Keratinocyte (primary cell): ENCODE data around the gene SYNJ2. TPM values are rescaled to one million over a fixed set of nuclear protein-coding genes. Genes with fewer than 3 reads are reported as not detected.

Source experiments
- DNase-seq: peaks from one replicate; pipeline ENCODE4 v3.0.0-alpha.2; 2011; ENCODE audit warnings: low read depth, missing footprints, low spot score
- FAIRE-seq: peaks from 2 replicates; lab custom pipeline; 2011; peaks lifted over from hg19 to GRCh38; lab: Jason Lieb, UNC
- H2AFZ ChIP-seq: 2 replicates; pipeline ENCODE4 v1.6.0; 2012; ENCODE audit warnings: low read length, control low read depth, inconsistent platforms; ENCODE audit not compliant: control insufficient read depth
- H3K27ac ChIP-seq: 2 replicates; pipeline ENCODE4 v1.5.1; 2011; ENCODE audit warnings: low read length; ENCODE audit not compliant: control insufficient read depth, insufficient read depth
- H3K27me3 ChIP-seq: 3 replicates; pipeline ENCODE4 v1.6.0; 2011; ENCODE audit warnings: low read length; ENCODE audit not compliant: control insufficient read depth, insufficient read depth; ENCODE audit errors: extremely low read depth
- H3K36me3 ChIP-seq, 2 experiments: 2 replicates in 1 of 2; 3 replicates in 1 of 2; pipeline ENCODE4 v1.5.1; 2011; ENCODE audit warnings: low read length in 2 of 2, mild to moderate bottlenecking in 1 of 2; ENCODE audit not compliant: control insufficient read depth in 2 of 2, insufficient read depth in 2 of 2; ENCODE audit errors: extremely low read depth in 1 of 2
- H3K4me1 ChIP-seq: 3 replicates; pipeline ENCODE4 v1.5.1; 2011; ENCODE audit warnings: low read length; ENCODE audit not compliant: control insufficient read depth, insufficient read depth; ENCODE audit errors: extremely low read depth
- H3K4me2 ChIP-seq: 3 replicates; pipeline ENCODE4 v1.6.0; 2011; ENCODE audit warnings: low read depth, low read length; ENCODE audit not compliant: control insufficient read depth, insufficient read depth; ENCODE audit errors: extremely low read depth
- H3K4me3 ChIP-seq, 3 experiments: fragments of 200-600 bp in 1 of 3; sonication (generic) in 1 of 3; 2 replicates in 2 of 3; 3 replicates in 1 of 3; pipeline ENCODE4 v1.5.1; 2011 to 2016; ENCODE audit warnings: low read length in 3 of 3, mild to moderate bottlenecking in 3 of 3, control low read depth in 2 of 3, inconsistent platforms in 1 of 3, low read depth in 1 of 3, mixed read lengths in 1 of 3, mixed run types in 1 of 3, moderate library complexity in 1 of 3; ENCODE audit not compliant: control insufficient read depth in 2 of 3, insufficient read depth in 2 of 3; ENCODE audit errors: extremely low read depth in 1 of 3
- H3K79me2 ChIP-seq: 2 replicates; pipeline ENCODE4 v1.6.0; 2012; ENCODE audit warnings: low read length; ENCODE audit not compliant: control insufficient read depth, insufficient read depth
- H3K9ac ChIP-seq: 3 replicates; pipeline ENCODE4 v1.6.0; 2011; ENCODE audit warnings: low read length; ENCODE audit not compliant: control insufficient read depth, insufficient read depth; ENCODE audit errors: extremely low read depth
- H3K9me1 ChIP-seq: 3 replicates; pipeline ENCODE4 v1.6.0; 2011; ENCODE audit warnings: low read length; ENCODE audit not compliant: control insufficient read depth, insufficient read depth; ENCODE audit errors: extremely low read depth
- H3K9me3 ChIP-seq: 2 replicates; pipeline ENCODE4 v1.5.1; 2012; ENCODE audit warnings: low read depth, low read length; ENCODE audit not compliant: control insufficient read depth
- H4K20me1 ChIP-seq: 3 replicates; pipeline ENCODE4 v1.6.0; 2011; ENCODE audit warnings: low read length; ENCODE audit not compliant: control insufficient read depth, insufficient read depth; ENCODE audit errors: extremely low read depth
- EZH2 ChIP-seq: IDR thresholded peaks from one replicate; pipeline ENCODE4 v1.6.1; 2012; ENCODE audit warnings: inconsistent platforms, mild to moderate bottlenecking, low read length, moderate library complexity
- dilution Hi-C: fragments of 300-500 bp; cut with MboI; formaldehyde crosslinking; loops from one replicate; pipeline ENCODE4 v1.7.0; 2020; ENCODE audit warnings: low sequenced_read_pairs; ENCODE audit not compliant: extremely low pct_ligation_motif_present
- polyA plus RNA-seq, 5 experiments: library from polyadenylated mRNA; depleted of rRNA in 3 of 5; stranded (reverse) in 3 of 5; stranded (forward) in 1 of 5; unstranded in 1 of 5; fragments of >200 nt; gene quantifications; 1 replicate in 1 of 5; 2 replicates in 3 of 5; 3 replicates in 1 of 5; pipeline versions ENCODE4 v1.2.1 to v1.2.3, GENCODE V29; 2011 to 2012; ENCODE audit warnings: missing spikeins in 2 of 5, low read depth in 1 of 5, low replicate concordance in 1 of 5
- TF ChIP-seq, protein P1 (sequence below), 3 experiments: IDR thresholded peaks in 1 of 3; conservative IDR thresholded peaks in 1 of 3; optimal IDR thresholded peaks in 1 of 3; 2 replicates in 2 of 3; 3 replicates in 1 of 3; pipeline versions ENCODE3 to v1.5.1; 2011; ENCODE audit warnings: low read length in 3 of 3, mild to moderate bottlenecking in 3 of 3, moderate library complexity in 2 of 3, control low read depth in 1 of 3, inconsistent platforms in 1 of 3; ENCODE audit not compliant: insufficient read depth in 2 of 3; ENCODE audit errors: extremely low read depth in 1 of 3

The SYNJ2 gene
- polyA plus RNA-seq, 1 donor (not counting 4 experiments of a cell fraction or from before 2014, with no cell fraction given) = 8.6 TPM

GRCh38 chr6:158073776-158074175, 92.1 kb downstream of the SYNJ2 start:
- DNase-seq = no peak
- TF ChIP-seq, protein P1, sequence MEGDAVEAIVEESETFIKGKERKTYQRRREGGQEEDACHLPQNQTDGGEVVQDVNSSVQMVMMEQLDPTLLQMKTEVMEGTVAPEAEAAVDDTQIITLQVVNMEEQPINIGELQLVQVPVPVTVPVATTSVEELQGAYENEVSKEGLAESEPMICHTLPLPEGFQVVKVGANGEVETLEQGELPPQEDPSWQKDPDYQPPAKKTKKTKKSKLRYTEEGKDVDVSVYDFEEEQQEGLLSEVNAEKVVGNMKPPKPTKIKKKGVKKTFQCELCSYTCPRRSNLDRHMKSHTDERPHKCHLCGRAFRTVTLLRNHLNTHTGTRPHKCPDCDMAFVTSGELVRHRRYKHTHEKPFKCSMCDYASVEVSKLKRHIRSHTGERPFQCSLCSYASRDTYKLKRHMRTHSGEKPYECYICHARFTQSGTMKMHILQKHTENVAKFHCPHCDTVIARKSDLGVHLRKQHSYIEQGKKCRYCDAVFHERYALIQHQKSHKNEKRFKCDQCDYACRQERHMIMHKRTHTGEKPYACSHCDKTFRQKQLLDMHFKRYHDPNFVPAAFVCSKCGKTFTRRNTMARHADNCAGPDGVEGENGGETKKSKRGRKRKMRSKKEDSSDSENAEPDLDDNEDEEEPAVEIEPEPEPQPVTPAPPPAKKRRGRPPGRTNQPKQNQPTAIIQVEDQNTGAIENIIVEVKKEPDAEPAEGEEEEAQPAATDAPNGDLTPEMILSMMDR (optimal IDR thresholded peaks at IDR 0.05 in 1 of 3, IDR thresholded peaks at IDR 0.05 in 1 of 3, conservative IDR thresholded peaks at IDR 0.05 in 1 of 3; ENCODE audit: extremely low read depth in 1 of 3, insufficient read depth in 2 of 3, low read length in 3 of 3) = no peak
- TF ChIP-seq EZH2 = no peak
- H3K4me3 ChIP-seq = no peak overlapping the region
- no peak for FAIRE-seq
- no peaks in the 10 kb centered on the region for H4K20me1 ChIP-seq
- no peaks in the 10 kb centered on the region for H3K27me3 ChIP-seq
- H3K36me3 ChIP-seq = peaks cover 7 to 29% of the 10 kb centered on the region in 2 experiments
- no peak overlapping the region for H3K9ac ChIP-seq
- H2AFZ ChIP-seq = no peak overlapping the region
- no peaks in the 10 kb centered on the region for H3K79me2 ChIP-seq
- H3K4me2 ChIP-seq = no peak overlapping the region
- dilution Hi-C loops = no loop called here
- no peak overlapping the region for H3K27ac ChIP-seq
- no peaks in the 10 kb centered on the region for H3K9me1 ChIP-seq
- peaks cover 16% of the 10 kb centered on the region for H3K4me1 ChIP-seq
- no peaks in the 10 kb centered on the region for H3K9me3 ChIP-seq

DNA sequence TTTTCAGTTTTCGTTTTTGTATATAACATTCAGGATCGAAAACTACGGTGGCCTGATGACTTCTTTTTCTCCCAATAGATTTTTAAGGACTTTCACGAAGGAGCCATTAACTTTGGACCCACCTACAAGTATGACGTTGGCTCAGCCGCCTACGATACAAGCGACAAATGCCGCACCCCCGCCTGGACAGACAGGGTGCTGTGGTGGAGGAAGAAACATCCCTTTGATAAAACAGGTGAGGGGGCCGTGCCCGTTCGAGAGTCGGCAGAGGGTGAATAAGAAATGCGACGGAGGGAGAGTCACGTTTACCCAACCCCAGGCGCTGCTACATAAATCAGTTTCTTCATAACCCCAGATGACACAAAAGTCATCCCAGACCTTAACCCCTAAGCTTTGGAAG, 94.9 kb downstream of the SYNJ2 start:
- no peaks in the 10 kb centered on the region for H3K79me2 ChIP-seq

More for the DNA sequence above, 94.9 kb downstream of the SYNJ2 start:
- Histone ChIP-seq H3K4me2 (no peak overlapping the region), H3K4me1 (no peaks in the 10 kb centered on the region), H3K9me3 (no peaks in the 10 kb centered on the region), H4K20me1 (no peaks in the 10 kb centered on the region), H3K27me3 (no peaks in the 10 kb centered on the region), H3K4me3 (no peak overlapping the region), H3K9ac (no peak overlapping the region), H2AFZ (no peak overlapping the region), H3K36me3 (peaks cover 5 to 19% of the 10 kb centered on the region in 2 experiments), H3K9me1 (no peaks in the 10 kb centered on the region), H3K27ac (no peak overlapping the region)
- dilution Hi-C loops = no loop called here
- DNase-seq (no peak), FAIRE-seq (no peak)
- TF ChIP-seq, protein P1 (optimal IDR thresholded peaks at IDR 0.05 in 1 of 3, IDR thresholded peaks at IDR 0.05 in 1 of 3, conservative IDR thresholded peaks at IDR 0.05 in 1 of 3; ENCODE audit: extremely low read depth in 1 of 3, insufficient read depth in 2 of 3, low read length in 3 of 3) = no peak
- TF ChIP-seq EZH2 = no peak
